Measurements from ENCODE around the gene HNRNPDL.

DNA sequence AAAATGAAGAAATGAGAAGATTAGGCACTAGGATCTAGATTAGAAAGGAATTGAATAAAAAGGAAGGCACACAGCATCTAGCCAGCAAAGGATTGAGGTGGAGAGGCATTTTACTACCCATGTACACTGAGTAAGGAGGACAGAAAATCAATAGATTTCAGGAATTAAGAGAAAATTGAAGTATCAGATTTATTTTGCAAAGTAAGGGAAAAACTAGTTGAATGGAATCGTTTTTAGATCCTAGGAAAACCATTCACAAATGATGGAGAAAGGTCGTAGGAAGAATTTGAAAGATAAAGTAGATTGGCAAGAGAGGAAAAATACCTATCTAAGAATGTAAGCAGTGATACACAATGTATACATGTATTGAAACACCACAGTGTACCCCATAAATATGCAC lies 31.4 kb upstream of the HNRNPDL start:
- TF ChIP-seq, protein P1, sequence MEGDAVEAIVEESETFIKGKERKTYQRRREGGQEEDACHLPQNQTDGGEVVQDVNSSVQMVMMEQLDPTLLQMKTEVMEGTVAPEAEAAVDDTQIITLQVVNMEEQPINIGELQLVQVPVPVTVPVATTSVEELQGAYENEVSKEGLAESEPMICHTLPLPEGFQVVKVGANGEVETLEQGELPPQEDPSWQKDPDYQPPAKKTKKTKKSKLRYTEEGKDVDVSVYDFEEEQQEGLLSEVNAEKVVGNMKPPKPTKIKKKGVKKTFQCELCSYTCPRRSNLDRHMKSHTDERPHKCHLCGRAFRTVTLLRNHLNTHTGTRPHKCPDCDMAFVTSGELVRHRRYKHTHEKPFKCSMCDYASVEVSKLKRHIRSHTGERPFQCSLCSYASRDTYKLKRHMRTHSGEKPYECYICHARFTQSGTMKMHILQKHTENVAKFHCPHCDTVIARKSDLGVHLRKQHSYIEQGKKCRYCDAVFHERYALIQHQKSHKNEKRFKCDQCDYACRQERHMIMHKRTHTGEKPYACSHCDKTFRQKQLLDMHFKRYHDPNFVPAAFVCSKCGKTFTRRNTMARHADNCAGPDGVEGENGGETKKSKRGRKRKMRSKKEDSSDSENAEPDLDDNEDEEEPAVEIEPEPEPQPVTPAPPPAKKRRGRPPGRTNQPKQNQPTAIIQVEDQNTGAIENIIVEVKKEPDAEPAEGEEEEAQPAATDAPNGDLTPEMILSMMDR (IDR thresholded peaks at IDR 0.05; ENCODE audit: low read depth, low read length, poor library complexity, severe bottlenecking), result no peak
- no peak for TF ChIP-seq EZH2phosphoT487 (IDR thresholded peaks at IDR 0.05; ENCODE audit: borderline replicate concordance, low read length)

Measured in DOHH2 (cell line).